GM21576 (cell line): ENCODE results near the gene LAMC3.

Experiments
- ATAC-seq: cut with Tn5 transposase; IDR thresholded peaks from one replicate; pipeline ENCODE4 v1.9.1; 2021; ENCODE audit warnings: mild to moderate bottlenecking, moderate library complexity; ENCODE audit not compliant: unreplicated experiment

The LAMC3 gene

DNA sequence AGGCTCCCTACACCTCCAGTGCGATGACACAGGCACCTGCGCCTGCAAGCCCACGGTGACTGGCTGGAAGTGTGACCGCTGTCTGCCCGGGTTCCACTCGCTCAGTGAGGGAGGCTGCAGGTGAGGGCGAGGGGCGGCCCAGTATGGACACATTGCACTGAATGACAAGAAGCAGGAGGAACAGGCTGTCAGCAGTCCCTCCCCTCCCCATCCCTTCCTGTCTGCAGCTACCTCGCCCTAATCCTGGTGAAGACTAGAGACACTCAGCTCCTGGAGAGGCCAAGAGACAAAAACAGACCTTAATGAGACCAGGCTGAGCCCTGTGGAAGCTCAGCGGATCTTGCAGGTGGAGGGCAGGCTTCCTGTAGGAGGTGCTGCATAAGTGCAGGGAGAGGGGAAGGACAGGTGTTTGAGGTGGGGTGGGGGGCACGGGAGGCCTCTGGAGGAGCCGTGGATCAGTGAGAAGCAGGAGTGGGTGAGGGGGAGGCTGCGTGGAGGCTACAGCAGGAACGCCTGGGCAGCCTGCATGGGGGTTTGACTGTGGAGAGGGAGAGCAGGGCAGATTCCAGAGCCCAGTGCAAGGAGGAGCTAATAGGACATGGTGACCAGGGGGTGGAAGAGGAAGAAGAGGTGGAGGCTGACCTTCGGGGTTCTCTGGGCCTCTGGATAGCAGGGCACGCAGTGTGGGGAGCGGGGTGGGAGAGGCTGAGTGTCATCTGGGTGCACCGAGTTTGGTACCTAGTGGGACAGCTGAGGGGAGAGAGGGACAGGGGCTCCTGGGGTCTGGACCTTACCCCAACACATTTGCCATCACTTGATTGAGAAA lies 30.4 kb downstream of the LAMC3 start:
- no peak for ATAC-seq

DNA sequence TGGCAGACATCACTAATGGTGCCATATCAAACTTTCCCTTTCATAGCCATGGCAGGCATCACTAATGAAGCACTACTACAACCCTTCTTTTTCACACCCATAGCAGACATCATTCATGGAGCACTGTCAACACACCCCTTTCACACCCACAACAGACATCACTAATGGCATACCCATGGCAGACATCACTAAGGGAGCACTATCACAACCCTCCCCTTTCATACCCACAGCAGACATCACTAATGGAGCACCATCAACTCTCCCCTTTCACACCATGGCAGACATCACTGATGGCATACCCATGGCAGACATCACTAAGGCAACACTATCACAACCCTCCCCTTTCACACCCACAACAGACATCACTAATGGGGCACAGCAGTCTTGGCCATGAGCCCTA lies 33.7 kb downstream of the LAMC3 start:
- no peak for ATAC-seq

DNA sequence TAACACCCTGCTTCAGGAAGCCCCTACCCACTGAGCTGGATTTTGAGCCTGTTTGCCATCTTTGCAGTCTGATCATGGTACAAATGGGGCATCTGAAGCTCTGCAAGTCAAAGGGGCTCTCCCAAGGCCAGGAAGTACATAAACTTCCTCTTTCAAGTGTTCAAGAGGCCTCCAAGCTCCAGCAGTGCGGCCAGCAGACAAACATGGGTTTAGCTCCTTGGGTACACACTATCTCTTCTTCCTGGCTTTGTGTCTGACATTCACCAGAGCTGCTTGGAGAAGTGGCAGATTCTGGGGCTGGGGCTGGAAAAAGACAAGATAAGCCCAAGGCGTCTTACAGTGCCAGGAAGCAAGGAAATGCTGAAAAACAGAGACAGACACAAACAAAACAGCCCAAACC lies 34.1 kb downstream of the LAMC3 start:
- no peak for ATAC-seq

DNA sequence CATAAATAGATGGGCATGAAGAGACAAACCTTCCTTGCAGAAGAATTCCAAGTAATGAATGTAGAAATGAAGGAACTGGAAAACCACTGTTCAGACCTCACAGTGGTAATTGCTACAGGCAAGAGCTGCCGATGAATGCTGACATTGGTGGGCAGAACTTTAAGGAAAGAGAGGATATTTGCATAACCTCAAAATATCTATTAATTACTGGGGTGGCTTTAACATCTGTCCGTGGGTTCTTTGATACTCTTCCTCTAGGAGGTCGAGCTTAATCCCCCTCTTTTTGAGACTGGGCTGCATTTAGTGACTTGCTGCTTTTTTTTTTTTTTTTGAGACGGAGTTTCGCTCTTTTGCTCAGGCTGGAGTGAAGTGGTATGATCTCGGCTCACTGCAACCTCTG lies 34.7 kb downstream of the LAMC3 start:
- no peak for ATAC-seq

DNA sequence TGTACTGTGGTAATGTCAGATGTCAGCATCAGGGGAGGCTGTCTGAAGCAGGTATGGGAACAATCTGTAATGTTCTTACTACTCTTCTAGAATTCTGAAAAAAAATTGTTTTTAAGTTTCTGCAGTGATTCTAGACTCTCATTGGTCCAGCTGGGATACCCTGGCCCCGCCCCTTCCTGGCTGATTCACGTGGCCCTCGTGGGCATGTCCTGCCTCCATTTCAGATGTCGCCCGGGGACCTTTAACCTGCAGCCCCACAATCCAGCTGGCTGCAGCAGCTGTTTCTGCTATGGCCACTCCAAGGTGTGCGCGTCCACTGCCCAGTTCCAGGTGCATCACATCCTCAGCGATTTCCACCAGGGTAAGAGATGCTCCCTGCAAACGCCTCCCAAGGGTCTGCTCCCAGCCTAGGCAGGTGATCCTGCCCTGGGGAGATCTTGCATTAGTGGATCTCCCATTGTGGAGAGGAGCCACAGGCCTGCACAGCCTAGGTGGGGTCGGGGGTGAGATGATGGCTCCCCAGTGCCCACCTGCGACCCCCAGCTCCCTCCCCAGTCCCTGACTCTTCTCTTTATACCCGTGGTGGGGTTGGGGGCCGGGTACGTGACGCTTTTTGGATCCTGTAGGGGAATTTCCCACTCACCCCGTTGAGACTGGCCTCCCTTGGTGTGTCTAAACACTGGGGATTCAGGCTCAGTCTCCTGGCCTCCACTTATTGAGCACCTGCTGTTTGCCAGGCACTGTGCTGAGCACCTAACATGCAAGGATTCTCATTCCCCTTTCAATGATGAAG lies 36.5 kb downstream of the LAMC3 start:
- no peak for ATAC-seq

DNA sequence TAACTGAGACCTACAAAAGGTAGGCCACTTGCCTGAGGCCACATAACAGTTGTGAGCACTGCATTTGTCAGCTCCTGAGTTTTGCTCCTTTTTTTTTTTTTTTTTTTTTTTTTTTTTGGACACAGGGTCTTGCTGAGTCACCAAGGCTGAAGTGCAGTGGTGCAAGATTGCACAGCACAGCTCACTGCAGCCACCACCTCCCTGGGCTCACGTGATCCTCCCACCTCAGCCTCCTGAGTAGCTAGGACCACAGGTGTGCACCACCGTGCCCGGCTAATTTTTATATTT lies 37.1 kb downstream of the LAMC3 start:
- no peak for ATAC-seq

DNA sequence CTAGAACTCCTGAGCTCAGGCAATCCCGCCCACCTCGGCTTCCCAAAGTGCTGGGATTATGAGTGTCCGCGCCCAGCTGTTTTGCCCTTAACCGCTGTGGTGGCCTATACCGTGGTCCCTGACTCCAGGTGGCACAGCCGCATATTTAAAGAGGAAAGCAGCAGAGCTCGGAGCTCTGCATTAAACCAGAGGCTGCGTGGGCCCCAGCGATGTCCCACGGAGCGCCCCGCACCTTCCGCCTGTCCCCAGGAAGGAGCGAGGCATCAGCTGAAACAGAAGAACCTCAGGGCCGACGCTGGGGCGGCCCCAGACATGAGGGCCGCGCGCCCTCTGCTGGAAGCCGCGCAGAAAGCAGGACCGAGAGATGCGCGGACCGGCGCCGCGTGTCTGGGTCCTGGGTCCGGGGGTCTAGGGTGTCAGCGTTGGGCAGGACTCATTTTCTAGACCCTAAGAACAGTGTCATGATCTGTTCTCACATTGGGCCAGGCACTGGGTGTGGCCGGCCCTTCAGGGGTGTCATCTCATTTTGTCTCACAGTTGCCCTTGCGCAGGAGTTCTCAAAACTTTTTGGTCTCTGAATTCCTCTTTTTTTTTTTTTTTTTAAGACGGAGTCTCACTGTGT lies 37.7 kb downstream of the LAMC3 start:
- no peak for ATAC-seq

DNA sequence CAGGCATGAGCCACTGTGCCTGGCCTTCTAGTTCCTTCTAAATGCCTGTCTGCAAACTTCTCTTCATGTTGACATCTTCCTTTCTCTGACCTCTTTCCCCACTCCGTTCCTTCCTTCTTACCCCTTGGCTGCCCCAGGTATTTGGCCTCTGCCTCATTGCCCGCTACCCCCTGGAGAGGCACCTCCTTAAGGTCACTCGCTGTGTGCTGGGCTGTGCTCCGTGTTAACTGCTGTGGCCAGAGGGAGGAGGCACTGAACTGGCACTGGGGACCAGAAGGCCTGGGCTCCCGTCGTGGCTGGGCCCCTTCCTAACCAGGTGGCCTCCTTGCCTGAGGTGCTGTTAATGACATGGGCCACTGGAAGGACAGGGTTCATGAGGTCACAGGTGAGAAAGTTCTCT lies 39.4 kb downstream of the LAMC3 start:
- ATAC-seq, result no peak

DNA sequence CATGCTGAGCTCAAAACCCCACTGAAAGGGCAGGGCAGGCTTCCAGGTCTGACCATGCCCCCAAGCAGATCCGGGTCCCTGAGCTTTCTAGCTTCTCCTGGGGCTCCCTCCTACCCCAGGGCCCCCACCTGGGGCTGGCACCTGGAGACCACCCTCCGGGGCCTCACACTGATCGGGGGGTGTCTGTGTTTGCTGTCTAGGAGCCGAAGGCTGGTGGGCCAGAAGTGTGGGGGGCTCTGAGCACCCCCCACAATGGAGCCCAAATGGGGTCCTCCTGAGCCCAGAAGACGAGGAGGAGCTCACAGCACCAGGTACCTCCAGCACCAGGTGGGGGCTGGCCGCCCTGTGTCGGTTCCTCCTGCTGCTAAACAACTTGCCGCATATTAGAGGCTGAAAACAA lies 39.8 kb downstream of the LAMC3 start:
- ATAC-seq, result no peak

DNA sequence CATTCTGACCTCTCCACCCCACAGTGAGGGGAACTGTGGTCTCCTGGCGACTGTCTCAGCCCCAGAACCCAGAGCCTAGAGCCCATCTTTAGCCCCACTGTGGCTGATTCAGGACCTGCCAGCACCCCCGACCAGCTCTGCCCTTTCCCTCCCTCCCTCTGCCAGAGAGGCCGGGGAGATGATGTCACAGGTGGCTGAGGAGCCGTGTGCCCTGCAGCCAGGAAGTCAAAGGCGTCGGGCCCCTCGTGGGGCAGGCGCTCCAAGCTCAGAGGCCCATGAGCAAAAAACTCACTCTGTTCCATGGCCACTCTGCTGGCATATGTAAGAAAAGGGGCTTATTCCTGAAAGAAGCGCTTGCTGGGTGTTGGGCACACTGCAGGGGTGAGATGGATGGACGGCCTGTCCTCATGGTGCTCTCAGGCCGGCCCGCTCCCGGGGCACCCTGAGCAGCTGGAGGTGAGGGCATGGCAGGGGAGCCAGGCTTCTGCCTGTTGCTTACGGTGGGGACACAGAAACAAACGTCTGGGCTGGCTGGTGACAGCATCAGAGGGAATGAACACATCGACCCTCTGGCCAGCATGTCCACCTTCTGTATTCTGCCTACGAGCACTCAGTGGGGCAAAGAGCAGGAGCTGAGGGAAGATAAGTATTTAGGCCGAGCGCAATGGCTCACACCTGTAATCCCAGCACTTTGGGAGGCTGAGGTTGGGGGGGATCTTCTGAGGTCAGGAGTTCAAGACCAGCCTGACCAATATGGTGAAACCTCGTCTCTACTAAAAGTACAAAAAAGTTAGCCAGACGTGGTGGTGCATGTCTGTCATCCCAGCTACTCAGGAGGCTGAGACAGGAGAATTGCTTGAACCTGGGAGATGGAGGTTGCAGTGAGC lies 41.1 kb downstream of the LAMC3 start:
- no peak for ATAC-seq

DNA sequence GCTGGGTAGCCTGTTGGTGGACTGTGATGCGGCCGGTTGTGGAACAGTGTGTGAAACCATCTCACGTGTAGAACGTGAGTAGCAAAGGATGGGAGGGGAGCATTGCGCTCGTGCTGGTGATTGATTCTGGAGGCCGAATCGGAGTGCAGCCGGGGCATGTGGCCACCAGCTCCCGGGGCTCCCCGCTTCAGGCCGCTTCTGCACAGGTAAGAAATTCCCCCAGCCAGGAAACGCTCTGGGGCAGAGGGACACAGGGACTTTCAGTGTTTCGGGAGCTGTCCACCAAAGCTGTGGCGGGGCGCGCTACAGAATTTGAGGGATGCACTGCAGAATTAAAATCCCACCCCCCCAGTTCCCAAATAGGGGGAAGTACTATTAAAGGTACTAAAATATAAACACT lies 41.9 kb downstream of the LAMC3 start:
- ATAC-seq, result no peak

DNA sequence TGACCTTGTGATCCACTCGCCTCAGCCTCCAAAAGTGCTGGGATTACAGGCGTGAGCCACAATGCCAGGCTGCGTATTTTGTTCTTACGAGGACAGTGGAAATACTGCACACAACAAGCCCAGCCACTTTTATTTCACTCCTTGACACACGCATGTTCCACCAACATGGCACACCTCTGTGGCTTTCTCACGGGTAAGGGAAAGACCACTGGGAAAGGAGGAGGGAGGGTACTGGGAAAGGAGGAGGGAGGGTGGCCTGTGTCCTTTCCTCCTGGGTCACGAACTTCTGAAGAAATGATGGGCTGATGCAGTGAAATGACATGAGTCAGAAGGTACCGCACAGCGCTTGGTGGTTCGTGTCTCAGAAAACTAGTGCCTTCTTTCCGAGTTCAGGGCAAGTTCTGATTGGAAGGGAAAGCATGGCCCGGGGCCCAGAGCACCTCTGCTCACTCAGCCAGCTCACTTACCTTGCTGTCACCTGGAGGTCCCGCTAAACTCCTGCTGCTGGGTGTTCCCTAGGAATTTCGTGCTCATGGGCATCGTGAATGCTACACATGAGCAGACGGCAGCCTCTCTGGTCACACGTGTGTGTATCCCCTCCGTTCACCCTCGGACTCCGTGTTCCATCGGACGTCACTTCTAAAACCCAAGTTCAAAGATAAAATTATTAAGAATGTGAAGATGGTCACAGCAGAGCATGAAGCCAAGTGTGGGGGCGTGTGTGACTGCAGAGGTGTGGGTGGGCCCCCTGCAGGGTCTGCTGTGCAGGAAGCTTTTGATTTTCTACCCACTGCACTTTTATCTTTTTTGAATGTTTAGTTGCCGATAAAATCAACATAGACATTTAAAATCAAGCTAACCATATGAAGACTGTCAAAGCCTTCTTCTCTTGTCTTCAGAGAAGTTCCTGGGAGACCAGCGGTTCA lies 42.9 kb downstream of the LAMC3 start:
- no peak for ATAC-seq

DNA sequence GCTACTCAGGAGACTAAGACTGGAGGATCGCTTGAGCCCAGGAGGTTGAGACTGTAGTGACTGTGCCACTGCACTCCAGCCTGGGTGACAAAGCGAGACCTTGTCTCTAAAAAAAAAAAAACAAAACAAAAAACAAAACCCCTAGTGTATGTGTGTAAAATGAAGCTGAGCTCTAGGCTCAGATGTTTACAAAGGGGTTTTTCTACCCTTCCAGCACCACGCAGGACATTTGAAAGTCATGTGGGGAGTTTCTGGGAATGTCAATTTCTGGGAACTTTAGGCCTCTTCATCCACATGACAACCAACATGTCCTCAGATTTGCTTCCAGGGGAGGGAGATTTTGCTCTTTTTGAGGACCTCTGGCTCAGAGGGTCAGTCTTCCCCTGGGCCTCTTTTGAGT lies 44.9 kb downstream of the LAMC3 start:
- no peak for ATAC-seq

DNA sequence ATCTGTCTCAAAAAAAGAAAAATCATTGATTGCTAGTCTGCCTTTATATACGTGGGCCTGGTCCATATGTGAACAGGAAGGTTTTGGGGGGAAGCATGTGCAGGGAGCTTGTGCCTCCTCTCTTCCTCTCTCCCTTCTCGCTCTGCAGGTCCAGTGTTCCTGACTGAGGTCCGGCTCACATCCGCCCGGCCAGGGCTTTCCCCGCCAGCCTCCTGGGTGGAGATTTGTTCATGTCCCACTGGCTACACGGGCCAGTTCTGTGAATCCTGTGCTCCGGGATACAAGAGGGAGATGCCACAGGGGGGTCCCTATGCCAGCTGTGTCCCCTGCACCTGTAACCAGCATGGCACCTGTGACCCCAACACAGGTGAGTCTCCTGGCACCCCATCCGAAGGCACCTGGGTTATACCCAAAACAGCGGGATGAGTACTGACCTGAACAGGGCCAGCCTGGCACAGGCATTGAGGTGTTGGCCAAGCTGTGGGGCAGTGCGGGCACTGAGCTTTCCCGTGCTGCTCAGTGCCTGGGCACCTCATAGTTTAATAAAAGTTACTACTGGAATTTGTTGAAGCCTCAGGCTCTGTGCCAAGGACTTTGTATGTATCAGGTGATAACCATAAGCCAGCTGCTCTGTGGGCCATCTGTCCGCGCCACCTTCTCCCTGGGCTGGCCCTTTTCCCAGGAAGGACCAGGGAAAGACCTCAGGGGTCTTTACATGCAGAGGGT lies 48.0 kb downstream of the LAMC3 start:
- ATAC-seq, result no peak

DNA sequence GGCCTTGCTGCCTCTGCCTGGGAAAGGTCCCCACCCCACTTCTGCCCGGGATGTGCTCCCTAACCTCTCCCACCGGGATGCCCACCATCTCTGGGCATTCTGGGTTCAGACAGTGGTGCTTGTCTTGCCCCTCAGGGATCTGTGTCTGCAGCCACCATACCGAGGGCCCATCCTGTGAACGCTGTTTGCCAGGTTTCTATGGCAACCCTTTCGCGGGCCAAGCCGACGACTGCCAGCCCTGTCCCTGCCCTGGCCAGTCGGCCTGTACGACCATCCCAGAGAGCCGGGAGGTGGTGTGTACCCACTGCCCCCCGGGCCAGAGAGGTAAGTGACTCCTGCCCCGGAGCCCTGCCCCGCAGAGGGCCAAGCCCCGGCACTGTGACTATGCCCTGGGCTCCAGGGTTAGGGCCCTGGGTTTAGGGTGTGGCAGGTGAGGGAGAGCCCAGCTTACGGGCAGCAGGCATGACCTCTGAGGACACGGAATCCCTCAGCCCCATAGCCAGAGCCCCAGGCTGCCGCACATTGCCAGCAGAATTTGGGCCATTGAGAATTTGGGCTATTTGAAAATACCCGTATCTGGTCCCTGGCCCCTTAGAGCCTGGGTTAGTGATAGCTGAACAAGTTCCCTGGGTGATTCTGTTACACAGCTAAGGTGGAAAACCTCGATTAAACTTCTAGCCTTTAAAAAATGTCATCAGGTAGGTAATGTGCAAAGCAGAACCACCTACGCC lies 52.1 kb downstream of the LAMC3 start:
- no peak for ATAC-seq

DNA sequence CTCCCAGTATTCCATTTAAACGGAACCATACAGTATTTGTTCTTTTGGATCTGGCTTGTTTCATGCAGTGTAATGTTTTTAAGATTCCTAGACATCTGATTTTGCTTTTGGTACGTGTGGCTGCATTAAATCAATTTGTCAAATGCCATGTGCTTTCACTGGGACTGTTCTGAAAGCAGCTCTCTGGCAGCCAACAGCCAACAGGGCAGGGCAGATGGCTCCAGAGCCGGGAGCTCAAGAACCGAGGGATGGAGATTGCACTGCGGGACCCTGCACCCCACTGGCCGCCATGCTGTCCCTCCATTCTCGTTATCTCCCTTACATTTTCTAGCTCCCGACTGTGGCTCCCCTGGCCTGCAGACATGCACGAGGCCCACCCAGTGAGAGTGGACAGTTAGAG lies 54.0 kb downstream of the LAMC3 start:
- ATAC-seq, result no peak

DNA sequence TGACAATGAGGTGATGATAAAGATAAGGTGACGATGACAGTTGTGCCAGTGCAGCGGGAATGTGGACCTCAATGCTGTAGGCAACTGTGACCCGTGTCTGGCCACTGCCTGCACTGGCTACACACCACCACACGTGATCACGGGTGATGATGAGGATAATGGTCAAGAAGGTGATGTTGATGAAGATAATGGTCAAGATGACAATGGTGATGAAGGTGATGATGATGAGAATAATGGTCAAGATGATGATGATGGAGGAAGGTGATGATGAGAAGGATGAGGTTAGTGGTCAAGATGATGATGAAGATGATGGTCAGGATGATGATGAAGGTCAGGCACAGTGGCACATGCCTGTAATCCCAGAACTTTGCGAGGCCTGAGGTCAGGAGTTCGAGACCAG lies 56.6 kb downstream of the LAMC3 start:
- ATAC-seq, result no peak

DNA sequence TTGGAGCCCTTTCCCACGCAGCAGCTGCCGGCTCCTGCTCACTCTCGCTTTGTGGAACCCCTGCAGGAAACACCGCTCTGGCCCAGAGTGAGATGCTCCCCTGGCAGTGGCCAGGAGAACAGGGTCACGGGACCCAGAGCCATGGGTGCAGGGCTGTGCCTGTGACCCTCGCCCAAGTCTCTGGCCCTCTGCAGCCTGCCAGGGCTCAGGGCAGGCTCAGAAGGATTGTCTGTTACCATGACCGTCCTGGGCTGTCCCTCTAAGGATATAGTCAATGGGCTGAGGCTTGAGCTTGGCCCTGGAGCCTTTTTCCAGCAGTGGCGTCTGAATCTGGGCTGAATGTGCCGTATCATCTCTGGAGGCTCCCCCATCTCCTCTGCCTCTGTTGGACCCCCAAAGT lies 58.7 kb downstream of the LAMC3 start:
- ATAC-seq, result no peak
